GM18505 (cell line): ENCODE data around the gene TP53RK.

Experiments used
- ATAC-seq: cut with Tn5 transposase; IDR thresholded peaks from one replicate; pipeline ENCODE4 v1.9.1; 2021; ENCODE audit not compliant: unreplicated experiment
- POLR2A ChIP-seq: IDR thresholded peaks from 4 replicates; pipeline ENCODE4 v1.6.1; 2011; ENCODE audit warnings: borderline replicate concordance; ENCODE audit not compliant: insufficient read depth, insufficient read length; ENCODE audit errors: extremely low read depth

The TP53RK gene

GRCh38 chr20:46689082-46689753, at the start of gene TP53RK:
Gene TP53RK, minus strand, starts transcription at chr20:46689444. Its CDS starts 30 bp downstream, at chr20:46689414.
- peak; percentile 82 for TF ChIP-seq POLR2A
- ATAC-seq, result peak; percentile 86

- ATAC-seq, result no peak
- no peak for TF ChIP-seq POLR2A
Measured at GRCh38 chr20:46735436-46735835, 46.2 kb upstream of the TP53RK start.

GRCh38 chr20:46731770-46732169, 42.5 kb upstream of the TP53RK start:
- no peak for TF ChIP-seq POLR2A
- no peak for ATAC-seq

- no peak for TF ChIP-seq POLR2A
- no peak for ATAC-seq
Measured at GRCh38 chr20:46725186-46726165, 36.2 kb upstream of the TP53RK start.

- ATAC-seq, result no peak
- no peak for TF ChIP-seq POLR2A
Measured at GRCh38 chr20:46724343-46724959, 35.2 kb upstream of the TP53RK start.

GRCh38 chr20:46723039-46723438, 33.8 kb upstream of the TP53RK start:
- no peak for TF ChIP-seq POLR2A
- no peak for ATAC-seq

GRCh38 chr20:46722450-46722849, 33.2 kb upstream of the TP53RK start:
- no peak for TF ChIP-seq POLR2A
- no peak for ATAC-seq

GRCh38 chr20:46721476-46721875, 32.2 kb upstream of the TP53RK start:
- TF ChIP-seq POLR2A, result no peak
- ATAC-seq, result no peak

- ATAC-seq, result no peak
Measured at GRCh38 chr20:46720776-46721425, 31.7 kb upstream of the TP53RK start.

GRCh38 chr20:46720019-46720418, 30.8 kb upstream of the TP53RK start:
- no peak for TF ChIP-seq POLR2A
- no peak for ATAC-seq

More at GRCh38 chr20:46720776-46721425, 31.7 kb upstream of the TP53RK start:
- TF ChIP-seq POLR2A, result no peak

GRCh38 chr20:46717818-46718541, 28.7 kb upstream of the TP53RK start:
- ATAC-seq, result no peak
- TF ChIP-seq POLR2A, result no peak

GRCh38 chr20:46715292-46715756, 26.1 kb upstream of the TP53RK start:
- no peak for ATAC-seq
- no peak for TF ChIP-seq POLR2A
